Muscle of arm (tissue), 14 donors: ENCODE results near the gene RDH16. TPM values are rescaled to one million over a fixed set of nuclear protein-coding genes. Genes with fewer than 3 reads are reported as not detected.

Experiments used
- DNase-seq: peaks from one replicate; pipeline ENCODE4 v3.0.0-alpha.2; 2013
- long read RNA-seq, 11 donors: transcript quantifications; one replicate each; lab custom pipeline, GENCODE V29; 2026
- polyA plus RNA-seq, 12 donors: library from polyadenylated mRNA; unstranded; fragments of 120-200 nt; gene quantifications; one replicate each; pipeline ENCODE4 v1.2.1, GENCODE V29; 2013; ENCODE audit not compliant: insufficient read length in 12 of 12

The RDH16 gene, protein sequence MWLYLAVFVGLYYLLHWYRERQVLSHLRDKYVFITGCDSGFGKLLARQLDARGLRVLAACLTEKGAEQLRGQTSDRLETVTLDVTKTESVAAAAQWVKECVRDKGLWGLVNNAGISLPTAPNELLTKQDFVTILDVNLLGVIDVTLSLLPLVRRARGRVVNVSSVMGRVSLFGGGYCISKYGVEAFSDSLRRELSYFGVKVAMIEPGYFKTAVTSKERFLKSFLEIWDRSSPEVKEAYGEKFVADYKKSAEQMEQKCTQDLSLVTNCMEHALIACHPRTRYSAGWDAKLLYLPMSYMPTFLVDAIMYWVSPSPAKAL
- under 1 TPM in 10 of 12 donors, not detected in 2; 0.13 to 0.74 (median 0.34) TPM for polyA plus RNA-seq
- long read RNA-seq, donor 1, result 0 reads
- long read RNA-seq, donor 2, result 0 reads
- long read RNA-seq, donor 3, result 0 reads
- long read RNA-seq, donor 4, result 0 reads
- long read RNA-seq, donor 5, result 0 reads
- long read RNA-seq, donor 6, result 0 reads
- long read RNA-seq, donor 7, result 0 reads
- long read RNA-seq, donor 8, result 0 reads
- long read RNA-seq, donor 9, result 0 reads
- long read RNA-seq, donor 10, result 0 reads
- long read RNA-seq, donor 11, result 0 reads

GRCh38 chr12:56957229-56958052 is at the start of gene RDH16:
RDH16 (minus strand) TSS chr12:56957608; CDS start chr12:56957462, 146 bp downstream.
- DNase-seq, result no peak

DNA sequence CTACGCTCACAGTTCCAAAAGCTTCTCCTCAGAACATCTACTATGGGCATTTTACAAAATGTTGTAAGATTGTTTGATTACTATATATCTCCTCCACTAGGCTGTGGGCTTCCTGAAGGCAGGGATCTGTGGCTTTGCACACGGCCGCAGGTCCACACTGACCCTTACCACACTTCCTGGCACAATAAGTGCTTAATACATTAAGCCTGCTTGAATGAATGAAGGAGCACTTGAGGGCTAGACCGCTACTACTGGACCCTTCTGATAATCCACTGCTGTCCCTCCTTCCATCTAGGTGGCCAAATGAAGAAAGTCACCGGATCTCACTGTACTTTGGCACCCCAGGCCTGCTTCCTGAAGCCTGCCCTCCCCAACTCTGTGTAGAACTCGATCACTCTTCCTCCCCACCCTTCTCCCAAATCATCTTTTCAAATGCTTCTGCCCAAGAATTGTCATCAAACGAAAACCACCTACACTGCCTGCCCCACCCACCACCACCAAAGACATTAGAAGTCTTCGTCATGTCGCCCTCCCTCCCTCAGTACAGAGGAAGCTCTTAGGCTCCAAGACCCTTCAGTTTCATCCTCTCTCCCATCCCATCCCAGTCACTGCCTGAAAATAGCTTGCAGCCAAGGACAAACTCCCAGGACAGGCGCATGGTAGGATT is 49.5 kb upstream of the RDH16 start:
- no peak for DNase-seq

GRCh38 chr12:57005980-57006808 is 48.8 kb upstream of the RDH16 start, which contains the start of gene ZBTB39:
ZBTB39 (minus strand) TSS chr12:57006546; CDS start chr12:57004917, 1,629 bp downstream.
- no peak for DNase-seq

DNA sequence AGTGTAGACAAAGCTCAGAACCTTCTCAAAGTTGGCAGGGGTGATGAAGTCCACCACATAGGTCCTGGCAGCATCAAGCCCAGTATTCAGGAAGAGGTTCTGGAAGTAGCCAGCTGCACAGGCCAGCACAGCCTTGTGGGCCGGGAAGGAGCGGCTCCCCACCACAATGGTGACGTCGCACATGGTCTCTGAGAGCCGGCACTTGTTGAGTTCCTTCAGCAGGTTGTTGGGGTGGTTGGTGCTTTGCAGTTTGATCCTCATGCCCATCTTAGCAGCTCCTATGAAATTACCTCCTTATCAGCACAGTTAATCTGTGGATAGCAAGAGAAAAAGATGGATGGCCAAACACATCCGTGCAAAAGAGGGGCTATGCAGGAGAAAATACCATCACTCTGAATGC is 47.2 kb upstream of the RDH16 start:
- DNase-seq, result no peak

- DNase-seq, result no peak
These were observed 46.0 kb upstream of the RDH16 start for GRCh38 chr12:57003395-57003794.

GRCh38 chr12:57001448-57001906 is 44.1 kb upstream of the RDH16 start:
- DNase-seq, result peak; percentile 26

GRCh38 chr12:57000393-57000792 is 43.0 kb upstream of the RDH16 start:
- DNase-seq, result no peak

DNA sequence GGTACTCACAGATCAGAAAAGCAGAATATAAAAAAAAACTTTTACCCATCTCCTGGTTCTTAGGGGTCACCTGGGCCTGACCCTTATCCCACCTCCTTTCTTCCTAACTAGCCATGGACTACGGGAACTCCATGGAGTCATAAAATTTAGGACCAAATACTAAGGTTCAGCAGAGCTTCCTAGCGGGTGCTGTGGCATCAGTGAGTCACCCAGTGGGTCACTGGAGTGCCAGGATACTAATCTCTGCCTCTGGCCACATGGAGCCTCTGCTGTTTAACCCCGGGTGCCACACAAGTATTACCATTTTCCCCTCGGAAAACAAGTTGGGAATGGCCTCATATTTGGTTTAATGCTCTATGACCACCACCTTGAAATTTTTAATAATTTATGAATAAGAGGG is 42.0 kb upstream of the RDH16 start:
- DNase-seq, result no peak

DNA sequence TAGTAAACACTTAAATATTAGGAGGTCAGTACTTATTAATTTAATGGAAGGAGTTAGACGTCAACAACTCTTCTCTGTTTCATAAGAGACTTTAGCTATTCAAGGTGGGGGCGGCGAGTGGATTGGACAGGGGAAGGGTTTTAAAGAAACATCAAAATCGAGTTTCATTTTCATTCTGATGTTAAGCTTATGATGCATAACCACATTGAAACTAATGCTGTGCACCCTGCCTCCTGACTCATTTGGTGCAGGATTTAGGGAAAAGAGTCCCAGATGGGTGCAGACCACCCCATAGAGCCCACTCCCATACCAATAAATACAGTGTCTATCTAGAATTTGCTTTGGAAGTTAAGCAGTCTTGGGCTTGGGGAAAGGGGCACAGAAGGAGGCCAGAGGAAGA is 41.6 kb upstream of the RDH16 start:
- no peak for DNase-seq

DNA sequence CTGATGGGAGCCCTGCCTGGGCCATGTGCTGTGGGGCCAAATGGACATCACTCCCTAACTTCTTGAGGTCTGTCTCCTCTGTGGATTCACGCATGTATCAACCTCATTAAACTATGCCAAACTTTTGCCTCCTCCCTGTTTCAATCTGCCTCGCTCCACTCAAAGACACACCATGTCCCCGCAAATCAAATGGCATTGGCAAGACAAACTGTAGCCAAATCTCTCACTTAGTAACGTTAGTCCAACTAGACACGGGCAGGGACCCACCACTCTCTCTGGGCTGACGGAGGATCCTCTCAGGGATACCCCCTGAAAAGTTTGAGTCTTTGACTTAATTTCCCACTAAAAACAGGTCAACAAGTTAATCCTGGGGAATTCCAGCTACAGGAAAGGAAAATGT is 40.9 kb upstream of the RDH16 start:
- no peak for DNase-seq

DNA sequence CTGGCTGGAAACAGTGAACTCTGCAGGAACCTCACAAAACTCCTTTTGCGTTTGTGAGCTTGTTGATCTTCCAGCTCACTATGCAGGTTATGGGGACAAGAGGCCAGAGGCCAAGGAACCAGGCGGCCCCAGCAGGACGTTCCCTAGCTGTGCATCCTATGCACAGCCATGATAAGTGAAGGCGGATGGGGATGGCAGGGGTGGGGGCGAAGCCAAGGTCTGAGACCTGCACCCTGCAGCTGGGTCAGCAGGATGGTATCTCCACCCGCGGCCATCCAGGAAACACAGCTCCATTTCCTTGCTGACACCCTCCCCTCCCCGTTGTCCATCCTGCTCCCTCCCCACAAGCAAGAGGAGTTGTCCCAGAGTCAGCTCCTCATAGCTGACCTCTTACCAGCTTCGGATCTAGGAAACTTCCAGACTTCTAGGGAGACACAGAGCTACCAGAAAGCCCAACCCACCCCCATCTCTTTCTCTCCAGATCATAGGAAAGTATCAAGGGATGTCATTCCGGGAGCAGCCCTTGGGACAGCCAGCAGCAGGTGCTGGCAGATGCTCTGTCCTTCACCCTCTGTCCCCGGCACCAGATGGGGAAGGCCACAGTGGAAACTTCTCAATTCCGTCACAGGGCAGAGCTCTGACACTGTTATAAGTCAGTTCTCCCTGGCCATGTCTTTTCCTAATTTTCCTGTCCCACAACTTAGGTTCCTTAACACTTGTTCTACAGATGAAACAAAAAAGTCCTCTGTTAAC is 39.6 kb upstream of the RDH16 start:
- no peak for DNase-seq

GRCh38 chr12:56995930-56996496 is 38.6 kb upstream of the RDH16 start:
- no peak for DNase-seq

GRCh38 chr12:56995201-56995929 is 38.0 kb upstream of the RDH16 start:
- no peak for DNase-seq

DNA sequence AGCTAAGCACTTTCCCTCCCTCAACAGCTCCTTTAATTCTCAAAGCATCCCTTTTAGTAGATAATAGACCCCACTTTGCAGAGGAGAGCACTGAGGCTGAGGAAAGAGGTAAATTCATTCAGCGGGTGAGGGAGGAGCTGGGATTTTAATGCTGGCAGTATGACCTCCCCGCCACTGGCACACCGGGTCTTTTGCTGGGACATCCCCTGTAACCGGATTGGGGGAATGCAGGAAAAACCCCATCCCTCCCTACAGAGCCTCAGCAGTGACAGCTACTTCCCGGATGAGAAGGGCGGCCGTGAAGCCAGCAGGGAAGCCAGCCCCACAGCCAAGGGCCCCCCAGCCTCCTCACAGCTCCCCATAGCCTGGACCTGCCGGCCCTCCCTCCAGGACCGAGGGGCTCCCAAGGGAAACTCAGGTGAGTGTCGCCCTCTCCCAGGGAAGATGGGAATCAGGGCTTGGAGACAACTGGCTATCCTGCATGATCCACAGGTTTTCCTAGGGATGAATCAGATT is 36.9 kb upstream of the RDH16 start:
- DNase-seq, result no peak

- DNase-seq, result no peak
These were observed 35.9 kb upstream of the RDH16 start for GRCh38 chr12:56993346-56993745.

GRCh38 chr12:56991319-56992246 is 34.2 kb upstream of the RDH16 start:
- DNase-seq, result peak; percentile 17

- DNase-seq, result no peak
These were observed 33.4 kb upstream of the RDH16 start for GRCh38 chr12:56990648-56991318.
